NCI-H69 (cell line): ENCODE data around the gene TANGO2.

Source experiments
- DNase-seq: peaks from one replicate; lab custom pipeline; 2025; lab: John Stamatoyannopoulos, UW

The TANGO2 gene

GRCh38 chr22:20011993-20012740 lies 8.7 kb upstream of the TANGO2 start:
- no peak for DNase-seq

GRCh38 chr22:20012741-20013331 lies 8.1 kb upstream of the TANGO2 start:
- no peak for DNase-seq

DNA sequence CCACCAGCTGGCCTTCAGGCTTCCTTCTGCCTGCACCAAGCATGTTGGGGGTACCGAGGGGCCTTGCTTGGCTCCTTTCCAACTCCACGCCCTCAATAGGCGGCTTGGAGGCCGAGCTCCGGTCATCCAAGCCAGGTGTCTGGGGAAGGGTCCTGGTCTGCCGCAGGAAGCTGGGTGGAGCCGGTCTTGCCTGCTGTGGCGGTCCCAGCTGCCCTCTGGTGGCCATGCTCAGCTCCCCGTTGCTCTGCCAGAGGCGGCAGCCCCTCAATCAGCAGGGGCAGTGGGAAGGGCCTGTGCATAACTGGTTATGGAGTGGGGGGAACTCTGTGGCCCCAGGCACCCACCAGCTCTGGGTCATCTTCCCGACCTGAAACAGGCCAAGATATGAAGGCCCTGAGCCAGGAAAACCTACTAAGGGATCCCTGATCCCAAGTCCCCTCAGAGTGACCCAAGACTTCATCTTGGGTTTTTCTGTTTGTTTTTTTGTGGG lies 7.5 kb upstream of the TANGO2 start:
- peak; percentile 55 for DNase-seq

DNA sequence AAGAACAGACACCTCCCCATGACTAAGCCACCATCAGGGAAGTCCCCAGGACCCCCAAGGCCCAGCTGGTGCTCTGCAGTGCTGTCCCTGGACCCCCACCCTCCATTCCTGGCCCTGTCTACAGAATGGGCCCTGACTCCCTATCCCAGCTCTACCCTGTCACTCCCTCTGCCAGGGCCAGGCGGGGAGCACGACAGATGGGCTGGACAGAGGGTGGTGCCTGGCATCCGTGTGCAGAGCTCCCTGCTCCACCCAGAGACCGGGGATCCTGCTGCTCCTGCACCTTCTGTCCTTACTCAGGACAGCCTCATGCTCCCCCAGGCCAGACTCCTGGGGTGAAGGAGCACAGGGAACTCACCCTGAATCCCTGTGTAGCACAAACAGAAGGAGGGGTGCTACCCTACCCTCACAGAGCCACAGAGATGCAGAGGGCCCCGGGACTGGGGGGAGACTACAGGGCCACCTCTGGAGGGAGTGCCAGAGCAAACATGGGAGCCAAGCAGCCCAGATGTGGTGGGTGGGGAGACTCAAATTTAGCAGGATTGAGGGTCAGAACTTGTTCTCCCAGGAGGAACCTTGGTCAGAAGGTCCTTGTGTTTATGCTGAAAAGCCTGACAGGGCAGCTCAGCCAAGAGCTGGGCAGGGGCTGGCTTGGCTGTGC lies 6.3 kb upstream of the TANGO2 start:
- DNase-seq = peak; percentile 70

- no peak for DNase-seq
These were observed 5.7 kb upstream of the TANGO2 start for GRCh38 chr22:20015187-20015625.

DNA sequence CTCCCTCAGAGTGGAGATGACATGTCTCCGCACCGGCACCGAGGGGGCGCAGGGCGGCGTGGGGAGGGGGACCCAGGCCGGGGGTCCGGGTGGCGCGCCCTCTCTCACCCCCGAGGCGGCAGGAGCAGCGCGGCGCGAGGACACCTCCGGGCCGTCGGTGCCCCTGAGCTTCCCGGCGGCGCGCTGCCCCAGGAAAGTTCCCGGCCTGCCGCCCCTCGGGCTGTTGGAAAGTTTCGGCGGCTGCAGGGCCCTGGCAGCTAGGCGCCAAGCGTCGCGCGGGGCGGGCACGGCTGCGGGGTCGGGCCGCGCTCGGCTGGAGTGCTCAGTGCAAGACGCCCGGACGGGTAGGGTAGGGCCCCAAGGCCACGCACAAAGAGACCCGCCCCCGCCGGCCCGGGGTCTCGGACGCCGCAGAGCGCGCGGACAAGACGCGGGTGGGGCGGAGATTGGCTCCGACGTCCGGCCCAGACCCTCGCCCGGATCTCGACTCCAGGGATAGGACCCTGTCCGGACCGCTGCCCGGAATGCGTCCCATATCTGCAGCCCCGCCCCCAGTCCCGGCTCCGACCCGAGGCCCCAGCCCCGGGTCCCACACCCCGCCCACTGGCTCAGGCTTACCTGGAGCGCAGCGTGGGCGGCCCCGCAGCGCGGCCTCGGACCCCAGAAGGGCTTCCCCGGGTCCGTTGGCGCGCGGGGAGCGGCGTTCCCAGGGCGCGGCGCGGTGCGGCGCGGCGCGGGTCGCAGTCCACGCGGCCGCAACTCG lies 4.8 kb upstream of the TANGO2 start:
- peak; percentile 63 for DNase-seq

GRCh38 chr22:20016734-20017621 lies 3.9 kb upstream of the TANGO2 start, which contains the start of gene ARVCF:
Gene ARVCF, minus strand, starts transcription at chr22:20016823. Its CDS starts 26,029 bp downstream, at chr22:19990794.
- peak; percentile 95 for DNase-seq

GRCh38 chr22:20017622-20017958 lies 3.3 kb upstream of the TANGO2 start:
- no peak for DNase-seq

GRCh38 chr22:20018001-20018400 lies 2.9 kb upstream of the TANGO2 start:
- peak; percentile 35 for DNase-seq

- no peak for DNase-seq
These were observed 1.0 kb upstream of the TANGO2 start for GRCh38 chr22:20019661-20020532.

DNA sequence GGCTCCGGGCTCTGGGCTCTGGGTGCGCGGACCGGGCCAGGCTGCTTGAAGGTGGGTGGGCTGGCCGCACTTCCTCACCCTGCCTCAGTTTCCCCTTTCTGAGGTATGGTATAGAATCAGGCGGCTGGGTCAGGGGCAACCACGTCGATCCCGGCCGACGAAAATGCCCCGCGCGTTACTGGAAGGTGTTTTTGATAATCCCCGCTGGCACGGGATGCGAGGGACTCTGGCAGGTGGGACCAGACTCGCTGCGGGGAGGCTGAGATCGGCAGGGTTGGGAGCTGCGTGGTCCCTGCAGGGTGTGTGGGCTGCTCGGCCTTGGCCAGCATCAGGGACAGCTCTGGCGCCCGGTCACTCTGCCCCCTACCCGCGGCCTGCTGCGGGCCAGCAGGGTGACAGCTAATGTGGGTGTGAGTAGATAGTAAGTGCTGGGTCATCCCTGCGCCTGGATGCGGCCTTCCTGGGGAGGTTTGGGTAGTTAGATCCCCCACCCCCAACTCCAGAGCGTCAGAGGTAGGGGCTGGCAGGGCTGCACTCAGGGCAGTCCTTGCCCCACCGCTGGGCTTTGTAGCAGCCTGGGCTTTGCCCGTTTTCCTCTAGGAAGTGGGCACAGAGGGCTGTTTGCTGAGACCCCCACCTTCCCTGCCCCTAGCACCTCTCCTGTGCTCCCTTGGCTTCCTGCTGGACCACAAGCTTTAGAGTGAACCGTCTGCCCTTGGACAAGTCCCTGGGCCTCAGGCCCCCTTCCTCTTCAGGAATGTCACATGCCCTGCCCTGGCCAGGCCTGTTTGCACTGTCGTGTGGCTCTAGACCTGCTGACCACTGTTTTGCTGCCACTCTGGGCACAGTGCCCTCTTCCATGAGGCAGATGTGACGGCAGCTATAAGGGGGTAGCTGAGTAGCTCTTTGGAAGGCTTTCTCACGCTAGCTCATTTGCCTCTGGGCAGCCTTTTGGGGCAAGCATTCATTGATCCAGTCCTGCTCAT lies 579 bp downstream of the TANGO2 start:
- peak; percentile 48 for DNase-seq

GRCh38 chr22:20022231-20022977 lies 1.5 kb downstream of the TANGO2 start:
- DNase-seq = no peak

GRCh38 chr22:20022978-20023613 lies 2.2 kb downstream of the TANGO2 start:
- no peak for DNase-seq

- DNase-seq = no peak
These were observed 3.3 kb downstream of the TANGO2 start for GRCh38 chr22:20024225-20024624.

- no peak for DNase-seq
These were observed 3.9 kb downstream of the TANGO2 start for GRCh38 chr22:20024650-20025397.

GRCh38 chr22:20025401-20026203 lies 4.7 kb downstream of the TANGO2 start:
- no peak for DNase-seq
